Pons (tissue), 1 donor: Measurements from ENCODE around the gene CCNJL.
A peak's percentile ranks its signal among the peaks of the same experiment; 100 is the strongest.

Experiments used
- DNase-seq: peaks from one replicate; pipeline ENCODE4 v3.0.0-alpha.2; 2016; ENCODE audit warnings: low spot score

The CCNJL gene

DNA sequence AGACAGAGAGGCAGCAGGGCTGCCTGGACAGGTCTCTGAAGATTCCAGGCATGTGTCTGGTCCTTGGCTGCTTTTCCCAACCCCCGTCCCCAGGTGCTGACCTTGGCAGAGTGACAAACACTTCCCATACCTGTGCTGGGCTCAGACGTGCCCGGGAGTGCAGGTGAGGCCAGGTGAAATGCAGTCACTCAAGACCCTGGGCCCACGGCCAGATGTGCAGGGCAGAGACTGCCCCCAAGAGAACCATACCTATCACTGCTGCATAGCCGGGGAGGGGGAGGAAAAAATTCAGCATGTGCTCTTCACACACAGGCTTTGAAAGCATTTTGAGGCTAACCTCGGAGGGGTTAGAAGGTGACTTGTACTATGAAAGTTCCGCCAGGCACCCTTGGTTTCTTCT, 22.6 kb downstream of the CCNJL start:
- DNase-seq = no peak

DNA sequence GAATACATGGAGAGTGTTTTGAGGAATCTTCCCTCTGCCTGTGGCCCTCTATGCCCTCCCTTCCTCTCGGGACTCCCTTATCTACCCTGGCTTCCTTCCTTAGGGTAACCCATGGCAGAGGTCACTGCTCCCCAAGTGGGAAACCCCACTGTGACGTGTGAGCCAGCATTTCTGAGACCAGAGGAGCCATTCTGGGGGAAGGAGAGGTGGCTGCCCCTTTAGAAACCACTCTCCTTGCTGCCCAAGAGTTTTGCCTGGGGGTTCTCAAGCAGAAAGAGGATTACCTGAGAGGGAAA, 23.1 kb downstream of the CCNJL start:
- no peak for DNase-seq

DNA sequence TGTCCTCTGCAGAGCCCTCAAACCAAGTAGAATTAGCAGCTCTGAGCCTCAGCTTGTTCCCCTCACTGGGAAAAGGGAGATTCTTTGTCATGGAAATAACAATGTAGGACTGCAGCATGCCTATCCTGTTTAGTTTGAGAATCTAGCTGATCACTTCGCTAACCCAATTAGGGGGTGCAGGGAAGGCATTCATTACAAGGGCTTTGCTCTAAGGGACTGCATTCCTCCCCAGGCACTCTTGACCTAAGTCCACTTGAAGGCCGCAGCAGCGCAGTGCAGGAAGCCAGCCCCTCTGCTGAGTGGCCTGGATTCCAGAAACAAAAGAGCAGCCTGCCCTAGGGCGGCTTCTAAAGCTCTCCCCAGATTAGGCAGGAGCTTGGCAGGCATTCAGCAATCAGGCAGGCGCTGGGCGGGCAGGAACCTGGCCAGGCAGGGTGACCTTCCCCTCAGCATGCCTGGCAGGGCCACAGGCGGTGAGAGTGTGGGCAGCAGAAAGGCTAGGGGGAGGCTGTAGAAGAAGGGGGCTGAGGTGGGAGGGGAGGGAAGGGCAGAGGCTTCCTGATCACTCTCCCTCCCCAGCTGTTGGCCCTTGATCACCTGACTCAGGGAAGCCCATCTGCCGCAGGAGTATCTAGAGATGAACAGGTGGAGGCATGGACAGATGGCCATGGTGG, 24.8 kb downstream of the CCNJL start:
- peak; percentile 34 for DNase-seq

DNA sequence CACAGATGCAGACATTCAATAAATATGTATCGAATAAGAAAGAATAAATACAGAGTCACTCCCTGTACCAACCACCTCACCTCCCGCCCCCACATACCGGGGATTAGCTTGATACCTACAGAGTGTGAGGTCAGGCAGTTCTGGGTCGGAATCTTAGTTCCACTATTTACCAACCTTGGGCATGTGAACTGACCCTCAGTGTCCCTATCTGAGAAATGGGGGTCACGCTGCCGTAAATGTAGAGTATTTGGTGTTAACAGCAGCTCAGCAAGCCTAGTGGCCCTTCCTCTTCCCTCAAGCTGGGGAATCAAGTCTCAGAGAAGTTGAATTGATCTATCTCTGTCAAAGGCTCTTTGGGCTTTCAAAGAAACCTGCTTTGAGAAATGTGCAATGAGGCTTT, 25.4 kb downstream of the CCNJL start:
- DNase-seq = no peak

DNA sequence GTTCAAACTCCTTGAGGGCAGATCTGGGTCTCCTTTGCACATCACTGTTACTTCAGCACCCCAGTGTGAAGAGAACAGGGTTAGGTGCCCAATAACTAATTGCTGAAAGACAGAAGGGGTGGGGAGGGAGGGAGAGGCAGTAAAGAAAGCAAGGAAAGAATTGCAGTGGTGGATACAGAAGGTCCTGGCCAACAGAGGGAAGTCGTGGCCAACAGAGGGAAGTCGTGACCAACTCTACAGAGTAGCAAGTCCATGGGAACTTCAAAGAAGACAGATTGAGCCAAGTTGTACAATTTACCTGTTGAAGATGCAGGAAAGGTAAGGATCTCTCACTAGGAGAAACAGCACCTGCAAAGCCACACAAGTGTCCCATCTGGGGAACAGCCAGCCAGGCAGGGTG, 27.0 kb downstream of the CCNJL start:
- no peak for DNase-seq

DNA sequence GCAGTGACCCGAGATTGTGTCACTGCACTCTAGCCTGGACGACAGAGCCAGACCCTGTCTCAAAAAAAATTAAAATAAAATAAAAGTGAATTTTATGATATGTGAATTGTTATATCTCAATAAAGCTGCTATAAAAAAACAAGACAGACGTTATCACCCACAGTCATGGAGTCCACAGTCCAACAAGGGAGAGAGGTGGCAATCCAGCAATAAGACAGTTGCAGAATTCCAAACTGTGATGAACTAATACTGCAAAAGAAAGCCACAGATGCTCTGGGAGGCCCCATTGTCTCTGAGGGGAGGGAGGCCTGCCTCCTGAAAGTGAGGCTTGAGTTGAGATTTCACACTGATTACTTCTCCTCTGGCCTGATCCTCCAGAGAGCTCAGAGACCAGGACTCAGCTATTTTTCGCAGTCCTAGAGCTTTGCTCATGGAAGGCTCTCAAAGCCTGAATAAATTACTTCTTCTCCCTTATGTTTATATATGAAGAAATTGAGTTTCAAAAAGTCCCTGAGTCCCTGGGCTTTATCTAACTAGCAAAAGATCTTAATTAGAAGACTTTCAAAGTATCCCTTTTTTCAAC, 28.0 kb downstream of the CCNJL start:
- no peak for DNase-seq

DNA sequence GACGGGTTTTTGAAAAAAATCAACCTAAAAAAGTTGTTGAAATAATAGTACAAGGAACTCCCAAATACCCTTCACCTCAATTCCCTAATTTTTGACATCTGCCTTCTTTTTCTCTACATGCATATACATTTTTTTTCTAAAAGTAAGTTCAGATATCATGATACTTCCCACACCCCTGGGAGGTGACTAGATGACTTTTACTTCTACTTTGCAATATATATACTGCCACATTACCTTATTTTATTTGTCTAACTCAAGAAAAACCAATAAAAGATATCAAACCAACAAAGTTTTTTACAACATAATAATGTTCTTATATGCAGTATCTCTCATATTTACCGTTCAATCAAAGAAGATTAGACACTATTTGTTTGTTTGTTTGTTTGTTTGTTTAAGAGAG, 31.1 kb downstream of the CCNJL start:
- DNase-seq = no peak

DNA sequence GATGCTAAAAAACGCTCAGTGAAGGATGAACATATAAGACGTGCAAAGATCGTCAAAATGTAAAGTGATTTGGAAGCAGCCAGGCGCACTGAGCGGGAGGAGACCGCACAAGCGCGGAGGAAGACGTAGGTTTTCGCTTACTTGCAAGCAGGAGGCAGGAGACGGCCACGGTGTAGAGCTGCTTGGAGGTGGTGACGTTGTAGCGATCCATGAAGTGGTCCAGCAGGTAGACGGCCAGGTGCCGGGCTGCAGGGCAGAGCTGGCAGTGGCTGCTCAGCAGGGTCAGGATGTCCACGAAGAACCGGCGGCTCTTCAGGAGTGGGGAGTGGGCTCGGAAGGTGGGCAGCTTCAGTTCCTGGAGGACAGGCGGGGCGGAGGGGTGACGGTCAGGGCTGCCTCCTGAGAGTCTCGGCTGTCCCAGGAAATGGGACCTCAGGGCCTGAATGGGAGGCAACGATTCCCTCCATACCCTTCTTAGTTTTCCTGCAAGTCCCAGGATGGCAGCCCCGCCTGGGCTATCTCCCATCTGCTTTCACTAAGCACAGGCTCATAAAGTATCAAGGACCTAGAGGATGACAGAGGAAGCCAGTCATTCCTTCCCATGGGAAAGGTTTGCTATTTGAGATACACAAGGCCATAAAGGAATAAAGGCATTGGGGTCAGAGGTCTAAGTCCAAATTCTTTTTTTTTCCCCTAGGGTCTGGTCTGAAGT, 31.8 kb downstream of the CCNJL start:
- DNase-seq = no peak

DNA sequence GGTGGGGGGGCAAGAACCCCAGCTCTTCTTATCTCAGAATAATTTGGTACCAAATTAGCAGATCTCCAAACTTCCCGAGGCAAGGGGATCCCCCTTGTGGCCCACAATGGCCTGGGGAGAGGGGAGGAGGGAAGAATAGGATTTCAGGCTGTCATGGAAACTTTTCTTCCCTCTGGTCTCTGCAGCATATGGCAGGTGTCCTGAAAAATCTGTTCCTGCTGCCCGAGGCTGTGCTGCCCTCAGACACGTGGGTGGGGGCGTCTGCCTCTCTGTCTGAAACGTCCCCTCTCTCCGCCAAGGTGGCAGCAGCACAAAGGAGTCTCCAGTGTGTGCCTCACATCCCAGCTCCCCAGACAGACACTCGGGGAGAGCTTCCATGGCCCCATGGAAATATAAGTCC, 34.0 kb downstream of the CCNJL start:
- no peak for DNase-seq

DNA sequence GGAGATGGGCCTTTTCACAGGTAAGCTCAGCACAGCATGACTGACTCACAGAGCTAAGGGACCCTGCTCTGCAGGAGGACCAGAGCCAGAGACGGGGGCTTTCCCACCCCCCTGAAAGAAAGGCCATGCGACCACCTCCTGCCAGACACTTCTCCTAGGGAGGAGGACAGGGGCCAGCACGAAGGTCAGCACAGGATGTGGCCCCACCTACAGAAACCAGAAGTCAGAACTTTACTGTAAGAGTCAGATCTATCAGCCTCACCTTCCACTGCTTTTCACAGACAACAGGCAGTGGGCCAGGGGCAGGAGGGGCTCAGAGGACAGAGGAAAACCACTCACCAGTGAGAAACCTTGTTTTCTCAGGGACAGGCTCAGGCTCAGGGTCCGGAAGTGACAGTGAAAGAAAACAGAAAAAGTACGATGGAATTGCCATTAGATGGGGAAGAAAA, 37.9 kb downstream of the CCNJL start:
- DNase-seq = no peak

DNA sequence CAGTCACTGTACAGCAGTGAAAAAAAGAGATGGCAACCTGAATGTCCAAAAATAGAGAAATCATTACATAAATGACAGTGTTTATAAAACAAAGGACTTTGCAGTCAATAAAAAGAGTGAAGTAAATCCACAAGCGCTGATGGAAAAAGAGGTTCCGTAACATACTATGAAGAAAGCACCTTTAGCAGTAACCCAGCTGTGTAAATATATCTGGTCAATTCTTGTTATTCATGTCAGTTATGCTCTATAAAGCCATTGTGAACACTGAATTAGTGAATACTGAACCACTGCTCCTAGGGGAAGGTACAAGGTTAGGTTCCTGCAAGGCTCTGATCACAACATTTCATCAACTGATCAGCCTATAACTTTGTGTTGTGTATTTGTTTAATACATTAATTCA, 39.5 kb downstream of the CCNJL start:
- no peak for DNase-seq

DNA sequence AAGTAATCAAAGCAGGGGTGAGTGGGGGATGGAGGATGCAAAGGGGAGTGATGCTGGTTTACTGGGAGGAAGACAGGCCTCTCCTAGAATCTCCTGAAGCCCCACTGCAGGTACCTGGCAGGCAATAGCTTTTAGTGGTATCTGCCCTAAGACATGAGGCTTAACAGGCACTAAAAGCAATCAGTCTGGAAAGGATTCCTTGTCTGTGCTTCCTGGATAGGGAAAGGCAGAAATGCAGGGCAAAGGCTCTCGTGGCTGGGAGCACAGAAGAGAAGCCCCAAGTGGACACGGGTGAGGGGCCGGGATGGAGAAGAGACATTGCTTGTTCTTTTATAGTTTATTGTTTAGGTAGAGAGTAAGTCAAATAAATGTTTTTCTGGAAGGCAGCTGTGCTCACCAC, 40.1 kb downstream of the CCNJL start:
- no peak for DNase-seq

DNA sequence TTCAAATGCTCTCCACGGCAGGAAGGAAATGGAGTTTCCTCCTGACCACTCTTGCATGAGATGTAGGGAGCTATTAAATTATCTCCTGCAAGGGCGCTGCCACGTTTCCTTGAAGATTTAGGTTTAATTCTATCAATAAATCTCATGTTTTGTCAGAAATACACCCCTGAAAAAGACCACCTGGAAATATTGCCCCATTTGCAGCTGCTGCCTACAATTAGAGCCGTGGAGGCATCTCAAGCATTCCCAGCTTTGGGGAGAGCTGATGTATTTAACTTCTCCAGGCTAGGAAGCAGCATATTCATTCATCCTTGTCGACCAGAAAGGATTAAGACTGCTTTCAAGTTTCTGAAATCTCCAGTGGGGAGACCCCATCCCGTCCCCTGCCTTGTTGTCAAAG, 40.5 kb downstream of the CCNJL start:
- no peak for DNase-seq

DNA sequence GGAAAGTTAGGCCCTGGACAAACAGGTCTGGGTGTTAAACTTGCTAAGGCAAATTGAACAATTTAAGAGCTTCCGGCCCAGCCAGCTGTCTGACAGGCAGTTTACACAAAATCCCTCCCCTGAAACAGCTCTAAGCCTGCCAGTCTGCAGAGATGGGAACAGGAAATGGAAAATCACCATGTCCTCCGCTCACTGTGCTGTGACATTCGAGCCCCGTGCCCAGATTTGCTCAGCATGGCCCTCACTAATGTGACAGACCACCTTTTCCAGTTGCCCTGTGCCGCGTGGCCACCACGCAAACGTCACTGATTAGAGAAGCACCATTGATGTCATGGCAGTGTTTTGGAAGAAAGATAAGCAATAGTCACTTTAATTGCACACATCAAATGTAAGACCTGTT, 41.0 kb downstream of the CCNJL start:
- no peak for DNase-seq

DNA sequence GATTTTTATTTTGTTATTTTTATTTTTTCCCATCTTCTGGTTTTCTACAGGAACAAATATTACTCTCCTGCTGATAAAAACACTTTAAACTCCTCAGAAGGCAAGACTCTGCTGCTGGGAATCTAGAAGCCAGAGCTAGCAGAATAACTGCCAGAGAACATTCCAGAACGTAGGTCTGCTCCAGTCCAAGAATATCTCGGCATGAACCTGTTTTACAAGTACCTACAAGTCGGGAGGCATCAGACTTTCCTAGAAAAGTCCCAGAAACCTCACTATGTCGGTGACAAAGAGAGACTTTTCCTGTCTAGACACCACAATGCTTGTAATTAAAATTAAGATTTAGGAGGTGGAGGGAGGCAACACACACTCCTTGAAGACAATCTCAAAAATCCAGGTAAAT, 41.7 kb downstream of the CCNJL start:
- DNase-seq = no peak

DNA sequence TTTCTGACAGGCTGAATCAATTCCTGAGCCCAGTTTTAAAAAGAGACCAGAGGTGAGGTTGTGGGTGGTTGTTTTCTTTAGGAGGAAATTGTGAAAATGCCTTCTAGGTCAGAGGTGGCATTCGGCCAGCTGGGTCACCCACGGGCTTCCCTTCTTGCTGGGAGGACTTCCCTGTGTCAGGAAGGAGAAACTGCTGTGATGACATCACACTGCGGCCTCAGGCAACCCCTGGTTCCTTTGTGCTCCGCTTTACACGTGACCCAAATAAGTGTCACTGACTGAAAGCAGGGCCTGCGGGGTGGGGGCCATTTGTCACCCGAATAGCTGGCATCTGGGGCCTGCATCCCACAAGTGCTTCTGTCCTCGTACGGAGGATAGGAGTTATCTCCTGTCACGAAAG, 43.3 kb downstream of the CCNJL start:
- DNase-seq = peak; percentile 85

DNA sequence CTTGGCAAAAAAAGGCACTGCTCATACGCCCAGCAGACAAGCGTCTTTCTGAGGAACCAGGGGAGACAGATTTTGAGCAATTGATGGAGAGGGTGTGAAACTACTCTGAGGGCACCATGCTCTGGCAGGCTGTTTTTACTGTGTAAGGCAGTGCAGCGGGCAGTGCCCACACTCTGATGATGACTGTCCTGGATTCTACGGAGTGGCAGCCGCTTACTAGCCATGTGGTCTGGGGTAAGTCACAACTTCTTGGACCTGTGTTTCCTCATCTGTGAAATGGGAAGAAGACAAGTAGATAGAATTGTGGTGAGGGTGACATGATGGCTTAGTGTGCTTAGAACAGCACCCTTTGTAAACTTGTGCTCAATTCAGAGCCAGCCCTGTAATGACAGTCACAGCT, 44.2 kb downstream of the CCNJL start:
- no peak for DNase-seq

DNA sequence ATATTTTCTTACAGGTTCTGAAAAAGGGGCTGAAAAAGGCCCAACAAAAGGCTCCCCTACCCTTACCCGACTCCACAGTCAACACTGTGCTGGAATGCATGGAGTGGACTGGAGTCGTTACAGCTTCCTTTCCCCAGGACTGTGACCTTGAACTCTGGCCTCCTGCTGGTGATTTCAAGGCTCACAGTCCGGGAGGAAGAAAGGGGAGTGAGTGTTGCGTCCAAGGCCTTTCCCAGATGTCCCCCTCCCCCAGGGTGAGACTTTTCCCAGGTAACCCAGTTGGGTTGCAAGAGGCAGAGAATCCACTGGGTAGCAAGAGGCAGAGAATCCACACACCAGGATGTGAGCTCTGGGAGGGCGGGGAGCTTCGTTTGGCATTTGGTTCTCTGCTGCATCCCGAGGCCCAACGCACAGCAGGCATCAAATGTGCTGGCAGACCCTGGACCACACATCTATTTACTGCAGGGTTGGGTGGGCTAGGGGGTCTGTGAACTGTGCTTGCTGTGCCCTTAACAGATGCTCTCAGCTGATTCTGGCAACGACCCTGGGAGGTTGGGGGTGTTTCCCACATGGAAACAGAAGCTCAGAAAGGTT, 45.5 kb downstream of the CCNJL start:
- no peak for DNase-seq

DNA sequence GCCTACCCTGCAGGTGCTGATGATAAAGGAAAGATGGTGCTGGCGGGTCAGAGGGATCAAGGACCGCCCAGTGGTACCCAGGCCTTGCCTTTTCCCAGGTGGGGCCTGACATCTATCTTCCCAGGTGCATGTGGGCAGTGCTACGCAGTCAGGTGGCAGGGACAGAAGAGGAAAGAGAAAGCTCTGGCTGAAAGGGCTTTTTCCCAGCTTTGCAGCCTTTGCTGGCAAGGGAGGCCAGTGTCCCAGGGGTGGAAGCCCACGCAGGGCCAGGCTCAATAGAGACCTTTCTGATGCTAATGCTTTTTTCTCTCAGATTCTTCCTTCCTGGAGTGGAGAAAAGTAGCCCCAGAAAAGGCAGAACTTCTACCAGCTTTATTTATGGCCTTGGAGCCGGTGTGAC, 46.3 kb downstream of the CCNJL start:
- no peak for DNase-seq

DNA sequence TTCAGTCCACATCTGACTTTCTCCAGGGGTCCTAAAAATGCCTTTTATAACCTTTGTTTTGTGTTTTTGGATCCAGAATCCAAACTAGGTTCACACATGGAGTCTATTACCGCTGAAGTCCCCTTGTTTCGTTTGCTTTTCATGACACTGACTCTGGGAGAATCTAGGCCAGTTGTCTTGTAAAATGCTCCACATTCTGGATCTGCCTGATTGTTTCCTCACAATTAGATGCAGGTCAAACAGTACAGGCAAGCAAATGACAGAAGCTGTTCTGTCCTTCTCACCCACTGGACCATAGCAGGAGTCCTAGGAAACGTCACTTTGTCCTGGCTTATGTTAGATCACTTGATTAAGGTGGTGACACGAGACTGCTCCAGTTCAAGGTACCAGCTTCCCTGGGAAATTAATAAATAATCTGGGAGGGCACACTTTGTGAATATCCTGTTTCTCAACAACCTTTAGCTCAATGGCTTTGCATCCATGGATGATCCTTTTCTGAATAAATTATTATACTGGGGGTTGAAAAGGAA, 49.0 kb downstream of the CCNJL start:
- DNase-seq = no peak

DNA sequence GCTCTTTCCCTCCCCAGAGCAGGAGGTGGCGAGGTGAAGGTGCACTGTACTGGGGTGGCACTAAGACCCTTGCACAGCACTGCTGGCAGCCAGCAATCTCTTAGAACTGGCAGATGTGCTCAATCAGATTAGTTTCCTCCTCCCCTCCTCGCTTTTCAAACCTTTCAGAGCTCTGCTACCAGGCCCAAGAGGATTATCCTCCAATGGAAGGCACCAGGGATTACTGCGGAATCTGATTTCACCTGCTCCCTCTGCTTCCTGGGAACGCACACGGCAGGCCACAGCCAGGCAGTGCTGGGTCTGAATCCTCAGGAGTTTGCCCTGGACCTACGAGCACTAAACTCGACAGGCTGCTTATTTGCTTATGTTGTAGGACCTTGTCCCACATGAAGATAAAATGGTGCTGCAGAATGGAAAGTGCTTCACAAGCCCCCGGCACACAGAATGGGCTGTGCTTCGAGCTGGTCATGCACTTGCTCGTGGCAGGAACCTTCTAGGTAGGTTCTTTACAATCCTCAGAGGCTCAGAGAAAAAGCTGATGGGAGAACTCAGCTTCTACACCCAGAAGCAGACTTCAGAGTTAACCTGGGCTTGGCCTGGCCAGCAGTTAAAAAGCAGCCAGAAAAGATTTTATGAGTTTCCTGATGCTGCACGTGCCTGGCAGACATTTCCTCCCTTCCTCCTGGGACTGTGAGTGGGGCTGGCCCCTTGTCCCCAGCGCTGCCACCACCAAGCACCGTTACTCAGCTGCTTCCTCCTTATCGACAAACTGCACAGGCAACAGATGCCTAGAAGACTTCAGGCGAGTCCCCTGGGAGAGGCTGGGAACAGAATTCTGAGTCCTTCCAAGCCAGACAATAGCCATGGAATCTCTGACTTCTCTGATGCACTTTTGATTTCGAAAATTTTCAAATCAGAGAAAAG, 50.0 kb downstream of the CCNJL start:
- DNase-seq = no peak
